ENCODE results near the gene PPP1R14C.

GRCh38 chr6:150235218-150235617, 92.4 kb downstream of the PPP1R14C start:
- no peak for TF ChIP-seq POLR2AphosphoS5 (IDR thresholded peaks at IDR 0.05)
- TF ChIP-seq CTCF (IDR thresholded peaks at IDR 0.05 in 8 of 11, conservative IDR thresholded peaks at IDR 0.05 in 3 of 11) = no peak
- TF ChIP-seq POLR2A (IDR thresholded peaks at IDR 0.05) = no peak
